ENCODE measurements around the gene GJC1. TPM values are rescaled to one million over a fixed set of nuclear protein-coding genes. Genes with fewer than 3 reads are reported as not detected.

Gene GJC1
- total and polyA plus RNA-seq, 2 of the 8 experiments (the other 6 are each of a cell fraction or from before 2014, with no cell fraction given) = 29.1 to 154 TPM

DNA sequence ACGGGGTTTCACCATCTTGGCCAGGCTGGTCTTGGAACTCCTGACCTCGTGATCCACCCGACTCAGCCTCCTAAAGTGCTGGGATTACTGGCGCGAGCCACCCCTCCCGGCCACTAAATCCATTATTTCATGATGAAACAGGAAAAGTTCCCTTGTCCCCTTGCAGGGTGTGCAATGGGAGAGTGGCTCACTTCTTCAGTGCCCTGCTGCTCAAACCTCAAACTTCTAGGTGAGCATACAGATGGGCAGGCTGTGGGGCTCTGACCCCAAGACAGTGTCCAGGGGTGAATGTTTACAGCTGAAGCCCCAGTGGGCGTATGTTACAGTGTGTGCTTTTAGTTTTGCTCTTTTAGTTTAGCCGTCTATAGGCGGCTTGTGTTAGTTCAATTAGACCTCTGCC, 34.7 kb downstream of the GJC1 start:
- no peak overlapping the region for H2BK120ac ChIP-seq (replicated peaks; ENCODE audit: low read depth, low read length)
- H3K9ac ChIP-seq (replicated peaks in 1 of 4; ENCODE audit: extremely low read depth in 1 of 4, low read depth in 3 of 4, low read length in 3 of 4) = no peak overlapping the region
- H4K20me1 ChIP-seq (replicated peaks in 1 of 2; ENCODE audit: control insufficient read depth in 1 of 2, insufficient read depth in 2 of 2, low read length in 2 of 2) = peaks cover 0 to 5% of the 10 kb centered on the region in 2 experiments
- no peaks in the 10 kb centered on the region for H3K79me2 ChIP-seq (ENCODE audit: control insufficient read depth in 1 of 2, insufficient read depth in 2 of 2, low read length in 2 of 2)
- no peaks in the 10 kb centered on the region for H3K27me3 ChIP-seq (replicated peaks in 1 of 4; ENCODE audit: control insufficient read depth in 3 of 4, extremely low read depth in 1 of 4, insufficient read depth in 3 of 4, low read length in 3 of 4)
- no peak overlapping the region for H3K23ac ChIP-seq (ENCODE audit: insufficient read length)
- no peak overlapping the region for H3K27ac ChIP-seq (ENCODE audit: low read depth, low read length)
- H2BK12ac ChIP-seq (ENCODE audit: low read depth, low read length) = no peak overlapping the region
- no peaks in the 10 kb centered on the region for H3K23me2 ChIP-seq (ENCODE audit: low read depth, low read length)
- no peak overlapping the region for H4K8ac ChIP-seq (ENCODE audit: extremely low read depth, insufficient read depth, low read length)
- no peak overlapping the region for H3K4me2 ChIP-seq (ENCODE audit: insufficient read depth in 1 of 2, low read depth in 2 of 2, low read length in 2 of 2)
- ChIA-PET POLR2A (ENCODE audit: partially characterized antibody) (interaction anchor here (0.9 to 2.4 kb wide), 13 partner anchors 8 to 86 kb away, joined by 3 to 11 read pairs (median 4); no protein-coding TSS in a partner anchor), CTCF (ENCODE audit: partially characterized antibody) (interaction anchor here (1.8 to 3.4 kb wide), 3 partner anchors 14 to 227 kb away, joined by 3 to 22 read pairs (median 6); no protein-coding TSS in a partner anchor)
- no peak overlapping the region for H2BK20ac ChIP-seq (ENCODE audit: low read length)
- no peak overlapping the region for H3K14ac ChIP-seq (ENCODE audit: insufficient read length)
- no peak overlapping the region for H3K18ac ChIP-seq (ENCODE audit: extremely low read depth, low read length)
- no peak overlapping the region for H4K91ac ChIP-seq (replicated peaks; ENCODE audit: insufficient read length, low read length)
- no peak overlapping the region for H3K4me3 ChIP-seq (ENCODE audit: extremely low read depth in 1 of 4, insufficient read depth in 2 of 4, low read depth in 3 of 4, low read length in 4 of 4)
- no peak overlapping the region for H3K56ac ChIP-seq (replicated peaks; ENCODE audit: insufficient read length, low read depth, low read length)
- FAIRE-seq (no peak), DNase-seq (ENCODE audit: low read depth in 1 of 2, low spot score in 2 of 2) (no peak)
- TF ChIP-seq BRCA1 (IDR thresholded peaks at IDR 0.05; ENCODE audit: low read depth, low read length) = no peak
- TF ChIP-seq SP4 (IDR thresholded peaks at IDR 0.05; ENCODE audit: low read length) = no peak
- TF ChIP-seq SUZ12 (IDR thresholded peaks at IDR 0.05; ENCODE audit: low read length) = no peak
- no peak for TF ChIP-seq TEAD4 (IDR thresholded peaks at IDR 0.05; ENCODE audit: low read depth, low read length)
- H2BK15ac ChIP-seq (ENCODE audit: low read length) = no peak overlapping the region
- H4K5ac ChIP-seq (ENCODE audit: insufficient read length, low read depth, low read length) = no peak overlapping the region
- no peak overlapping the region for H3K4ac ChIP-seq (replicated peaks; ENCODE audit: insufficient read length, low read depth, low read length)
- H3K9me3 ChIP-seq (ENCODE audit: insufficient read depth in 2 of 2, low read depth in 1 of 2, low read length in 1 of 2) = no peaks in the 10 kb centered on the region
- peaks cover 0 to 6% (median 5%) of the 10 kb centered on the region in 4 experiments; a peak in 5 of 8 replicates for H3K36me3 ChIP-seq (ENCODE audit: control insufficient read depth in 2 of 4, insufficient read depth in 4 of 4, low read length in 3 of 4)
- no peaks in the 10 kb centered on the region for H3K79me1 ChIP-seq (ENCODE audit: low read depth, low read length)
- 85% methylated on average over 9 of the region's 9 CpGs; no CpG with 5 or more reads in 1 of the 2 experiments for WGBS, 2 experiments (ENCODE audit: extremely low coverage in 1 of 2, insufficient coverage in 1 of 2, insufficient read length in 1 of 2, insufficient replicate concordance in 2 of 2, low coverage in 1 of 2, low lambda C conversion rate in 2 of 2, missing lambda C conversion rate in 1 of 2)
- no peak overlapping the region for H2AFZ ChIP-seq (ENCODE audit: low read length)
- no peak overlapping the region for H2BK5ac ChIP-seq (ENCODE audit: low read depth, low read length)
- peaks cover 0 to 3% (median 1%) of the 10 kb centered on the region in 4 experiments; a peak in 2 of 7 replicates for H3K4me1 ChIP-seq (replicated peaks in 1 of 4; ENCODE audit: control insufficient read depth in 3 of 4, insufficient read depth in 4 of 4, low read length in 3 of 4)
- no peak overlapping the region for H2AK5ac ChIP-seq (ENCODE audit: low read depth, low read length)

Data from H1 (cell line).